ENCODE measurements around the gene PPARA.

- TF ChIP-seq EZH2 (IDR thresholded peaks at IDR 0.05; ENCODE audit: borderline replicate concordance, low read depth, low read length, severe bottlenecking) (no peak), POLR2AphosphoS5 (IDR thresholded peaks at IDR 0.05; ENCODE audit: insufficient read depth, low read depth, low read length) (no peak), CTCF (IDR thresholded peaks at IDR 0.05; ENCODE audit: extremely low read depth in 1 of 2, insufficient read depth in 1 of 2, low read depth in 1 of 2, low read length in 2 of 2) (no peak), POLR2A (IDR thresholded peaks at IDR 0.05; ENCODE audit: low read depth, low read length) (no peak), MAX (IDR thresholded peaks at IDR 0.05; ENCODE audit: insufficient read depth, insufficient read length) (no peak)
Measured at GRCh38 chr22:46256358-46256958, 106.1 kb downstream of the PPARA start.
